Measurements from ENCODE around the gene TRMT61A. TPM values are rescaled to one million over a fixed set of nuclear protein-coding genes. Genes with fewer than 3 reads are reported as not detected.

TRMT61A gene
- polyA plus RNA-seq, 3 donors: 2.7 to 7.1 (median 3.4) TPM

DNA sequence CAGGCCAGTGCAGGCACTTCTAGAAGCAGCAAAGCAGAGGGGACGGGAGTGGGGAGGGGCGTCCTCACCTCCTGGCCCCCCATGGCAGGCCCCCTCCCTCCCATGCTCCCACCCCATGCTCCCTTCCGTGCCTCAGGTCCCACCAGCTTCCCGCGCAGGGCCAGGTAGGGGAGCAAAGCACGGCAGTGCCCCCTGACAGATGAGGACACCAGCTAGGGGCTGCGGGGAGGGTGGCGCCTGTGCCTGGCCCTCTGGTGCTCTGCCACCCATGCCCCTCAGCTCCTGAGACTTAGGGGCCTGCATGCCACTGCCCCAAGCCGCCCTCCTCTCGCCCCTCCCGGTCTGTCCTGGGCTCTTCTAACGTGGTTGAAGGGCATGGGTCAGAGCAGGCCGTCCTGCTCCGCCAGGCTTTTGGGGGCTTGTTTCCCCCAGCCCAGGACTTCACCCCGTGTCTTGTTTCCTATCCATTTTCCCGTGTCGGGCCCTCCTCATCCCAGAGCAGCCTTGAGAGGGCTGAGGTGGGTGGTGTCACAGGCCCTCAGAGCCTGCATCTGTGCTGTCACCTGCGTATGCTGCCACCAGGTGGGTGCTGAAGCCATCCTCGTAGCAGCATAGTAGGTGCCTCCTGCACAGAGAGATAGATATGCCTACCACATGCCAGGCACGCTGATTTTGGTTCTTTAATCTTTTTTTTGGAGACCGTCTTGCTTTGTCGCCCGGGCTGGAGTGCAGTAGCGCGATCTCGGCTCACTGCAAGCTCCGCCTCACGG, 10.2 kb downstream of the TRMT61A start:
- Histone ChIP-seq H3K4me3 (replicated peaks in 1 of 3; ENCODE audit: low read depth in 2 of 3, low read length in 3 of 3) (no peak overlapping the region), H3K79me2 (ENCODE audit: insufficient read depth, low read length) (no peaks in the 10 kb centered on the region), H3K4me2 (replicated peaks; ENCODE audit: extremely low read depth, low read length, poor library complexity, severe bottlenecking) (no peak overlapping the region), H2AFZ (ENCODE audit: insufficient read depth, low read depth, low read length, poor library complexity, severe bottlenecking) (no peak overlapping the region), H3K27ac (ENCODE audit: low read depth in 1 of 2, low read length in 2 of 2) (no peak overlapping the region), H3K9me3 (replicated peaks in 1 of 2; ENCODE audit: control insufficient read depth in 1 of 2, insufficient read depth in 1 of 2, low read length in 2 of 2) (no peaks in the 10 kb centered on the region), H3K36me3 (replicated peaks in 1 of 2; ENCODE audit: control insufficient read depth in 1 of 2, insufficient read depth in 2 of 2, low read length in 2 of 2) (peaks cover 8 to 17% of the 10 kb centered on the region in 2 donors), H3K9ac (ENCODE audit: insufficient read depth, low read length, poor library complexity, severe bottlenecking) (no peak overlapping the region), H4K20me1 (ENCODE audit: insufficient read depth, low read length) (peaks cover 10% of the 10 kb centered on the region), H3K4me1 (ENCODE audit: control insufficient read depth in 1 of 2, insufficient read depth in 2 of 2, low read length in 2 of 2) (no peaks in the 10 kb centered on the region), H3K27me3 (ENCODE audit: control insufficient read depth in 2 of 2, insufficient read depth in 2 of 2, low read length in 2 of 2) (peaks cover 0 to 5% of the 10 kb centered on the region in 2 donors)
- WGBS (ENCODE audit: insufficient coverage): 75% methylated on average over 22 of the region's 28 CpGs
- intact Hi-C loops (cut with micrococcal nuclease): no loop called here
- H3K4me1 Mint-ChIP-seq: no peaks in the 10 kb centered on the region
- H3K9me3 Mint-ChIP-seq: no peaks in the 10 kb centered on the region
- H3K27me3 Mint-ChIP-seq (ENCODE audit: low read depth in 3 of 3): peaks cover 3 to 41% (median 9%) of the 10 kb centered on the region in 3 donors
- H3K27ac Mint-ChIP-seq: peak overlapping the region in 1 of 7 donors; percentile 81
- no peak for TF ChIP-seq CTCF (IDR thresholded peaks at IDR 0.05)
- peaks cover 5 to 6% of the 10 kb centered on the region in 2 donors for H3K36me3 Mint-ChIP-seq
- no peak for DNase-seq
- no peak overlapping the region for H3K4me3 Mint-ChIP-seq

- peaks cover 10% of the 10 kb centered on the region for H4K20me1 ChIP-seq (ENCODE audit: insufficient read depth, low read length)
- no peaks in the 10 kb centered on the region for H3K9me3 Mint-ChIP-seq
- intact Hi-C loops (cut with micrococcal nuclease): no loop called here
- no peak overlapping the region for H3K27ac Mint-ChIP-seq
- H3K36me3 Mint-ChIP-seq: peaks cover 0 to 2% of the 10 kb centered on the region in 2 donors
- no peak overlapping the region for H3K4me2 ChIP-seq (replicated peaks; ENCODE audit: extremely low read depth, low read length, poor library complexity, severe bottlenecking)
- peaks cover 0 to under 1% of the 10 kb centered on the region in 2 donors for H3K36me3 ChIP-seq (replicated peaks in 1 of 2; ENCODE audit: control insufficient read depth in 1 of 2, insufficient read depth in 2 of 2, low read length in 2 of 2)
- TF ChIP-seq CTCF (IDR thresholded peaks at IDR 0.05): no peak
- H3K9ac ChIP-seq (ENCODE audit: insufficient read depth, low read length, poor library complexity, severe bottlenecking): no peak overlapping the region
- H3K4me3 ChIP-seq (replicated peaks in 1 of 3; ENCODE audit: low read depth in 2 of 3, low read length in 3 of 3): no peak overlapping the region
- no peaks in the 10 kb centered on the region for H3K4me1 Mint-ChIP-seq
- no peak for DNase-seq
- peaks cover 0 to 5% of the 10 kb centered on the region in 2 donors for H3K27me3 ChIP-seq (ENCODE audit: control insufficient read depth in 2 of 2, insufficient read depth in 2 of 2, low read length in 2 of 2)
- no peak overlapping the region for H3K4me3 Mint-ChIP-seq
- no peak overlapping the region for H3K27ac ChIP-seq (ENCODE audit: low read depth in 1 of 2, low read length in 2 of 2)
- H3K9me3 ChIP-seq (replicated peaks in 1 of 2; ENCODE audit: control insufficient read depth in 1 of 2, insufficient read depth in 1 of 2, low read length in 2 of 2): no peaks in the 10 kb centered on the region
- H3K4me1 ChIP-seq (ENCODE audit: control insufficient read depth in 1 of 2, insufficient read depth in 2 of 2, low read length in 2 of 2): no peaks in the 10 kb centered on the region
- 66% methylated on average over 14 of the region's 17 CpGs for WGBS (ENCODE audit: insufficient coverage)
- H2AFZ ChIP-seq (ENCODE audit: insufficient read depth, low read depth, low read length, poor library complexity, severe bottlenecking): no peak overlapping the region
- H3K27me3 Mint-ChIP-seq (ENCODE audit: low read depth in 3 of 3): peaks cover 3 to 41% (median 9%) of the 10 kb centered on the region in 3 donors
- no peaks in the 10 kb centered on the region for H3K79me2 ChIP-seq (ENCODE audit: insufficient read depth, low read length)
These were observed 12.1 kb downstream of the TRMT61A start for GRCh38 chr14:103540821-103541708.
